Fibroblast of mammary gland (primary cell): ENCODE data around the gene CAPN2.
A peak's percentile ranks its signal among the peaks of the same experiment; 100 is the strongest.
"Not testable (repeated sequence)": the region's sequence is repeated elsewhere in the genome, so short reads cannot be mapped to it uniquely, and the experiment has no call there.

Experiments
- DNase-seq: peaks from one replicate; pipeline ENCODE4 v3.0.0-alpha.2; 2010; ENCODE audit warnings: low read depth
- H3K4me3 ChIP-seq: 2 replicates; pipeline ENCODE4 v1.5.1; 2011; ENCODE audit warnings: low read depth, mild to moderate bottlenecking, low read length, moderate library complexity; ENCODE audit not compliant: control insufficient read depth
- CTCF ChIP-seq: conservative IDR thresholded peaks from 2 replicates; pipeline ENCODE4 v1.5.1; 2011; ENCODE audit warnings: low read depth, low read length, inconsistent platforms; ENCODE audit not compliant: control insufficient read depth, insufficient read depth

The CAPN2 gene

GRCh38 chr1:223731133-223731770 is 18.9 kb downstream of the CAPN2 start:
- no peak for TF ChIP-seq CTCF
- DNase-seq = peak; percentile 83
- no peak overlapping the region for H3K4me3 ChIP-seq

GRCh38 chr1:223732993-223733798 is 20.9 kb downstream of the CAPN2 start:
- TF ChIP-seq CTCF = no peak
- peak; percentile 38 for DNase-seq
- H3K4me3 ChIP-seq = no peak overlapping the region

GRCh38 chr1:223733898-223734852 is 21.8 kb downstream of the CAPN2 start:
- no peak for TF ChIP-seq CTCF
- no peak overlapping the region for H3K4me3 ChIP-seq
- no peak for DNase-seq

GRCh38 chr1:223736638-223737037 is 24.3 kb downstream of the CAPN2 start:
- DNase-seq, H3K4me3 ChIP-seq: not testable (repeated sequence)

- DNase-seq = no peak
- H3K4me3 ChIP-seq = no peak overlapping the region
Observed at GRCh38 chr1:223737342-223737741, 25.0 kb downstream of the CAPN2 start.

GRCh38 chr1:223738465-223739365 is 26.4 kb downstream of the CAPN2 start:
- no peak for TF ChIP-seq CTCF
- no peak for DNase-seq
- H3K4me3 ChIP-seq = no peak overlapping the region

More at GRCh38 chr1:223737342-223737741, 25.0 kb downstream of the CAPN2 start:
- no peak for TF ChIP-seq CTCF
